ENCODE data around the gene CYTH3.

Gene CYTH3

DNA sequence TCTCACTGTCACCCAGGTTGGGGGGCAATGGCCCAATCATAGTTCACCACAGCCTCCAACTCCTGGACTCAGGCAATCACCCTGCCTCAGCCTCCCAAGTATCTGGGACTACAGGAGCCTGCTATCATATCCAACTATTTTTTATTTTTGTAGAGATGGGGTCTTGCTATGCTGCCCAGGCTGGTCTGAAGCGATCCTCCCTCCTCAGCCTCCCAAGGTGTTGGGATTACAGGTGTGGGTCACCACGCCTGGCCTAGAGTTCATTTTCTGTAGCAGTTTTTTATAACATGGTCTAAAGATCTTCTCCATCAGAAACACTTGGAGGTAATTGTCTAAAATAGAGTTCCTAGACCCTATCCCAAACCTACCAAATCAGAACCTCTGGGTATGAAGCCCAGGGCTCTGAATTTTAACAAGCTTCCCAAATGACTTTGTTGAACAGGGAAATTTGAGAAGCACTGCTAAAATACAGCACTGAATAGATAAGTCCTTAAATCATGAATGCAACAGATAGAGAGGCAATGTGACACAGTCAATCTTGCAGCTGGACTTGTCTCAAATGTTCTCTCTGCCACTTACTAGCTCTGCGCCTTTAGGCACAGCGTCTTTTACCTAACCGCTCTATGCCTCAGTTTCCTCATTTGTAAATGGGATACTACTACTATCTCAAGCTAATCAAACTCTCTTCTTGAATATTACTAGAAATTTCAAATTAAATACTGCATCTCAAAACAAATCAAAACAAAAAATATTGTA, 63.7 kb downstream of the CYTH3 start:
- TF ChIP-seq REST (IDR thresholded peaks at IDR 0.05; ENCODE audit: low read depth) (no peak), FOXM1 (IDR thresholded peaks at IDR 0.05; ENCODE audit: borderline replicate concordance, low read depth) (no peak), ZBTB7A (IDR thresholded peaks at IDR 0.05; ENCODE audit: low read depth) (no peak), TAF1 (IDR thresholded peaks at IDR 0.05; ENCODE audit: low read depth) (no peak), TEAD4 (IDR thresholded peaks at IDR 0.05) (no peak), USF1 (IDR thresholded peaks at IDR 0.05) (no peak), CREB1 (IDR thresholded peaks at IDR 0.05; ENCODE audit: low read depth) (no peak)

- no peak for TF ChIP-seq EGR1 (IDR thresholded peaks at IDR 0.05)
- no peak for TF ChIP-seq TCF12 (IDR thresholded peaks at IDR 0.05; ENCODE audit: low read depth)
- no peak for TF ChIP-seq USF1 (IDR thresholded peaks at IDR 0.05)
- TF ChIP-seq YY1 (IDR thresholded peaks at IDR 0.05; ENCODE audit: low read depth): no peak
- TF ChIP-seq REST (IDR thresholded peaks at IDR 0.05; ENCODE audit: low read depth): no peak
- TF ChIP-seq, protein P1, sequence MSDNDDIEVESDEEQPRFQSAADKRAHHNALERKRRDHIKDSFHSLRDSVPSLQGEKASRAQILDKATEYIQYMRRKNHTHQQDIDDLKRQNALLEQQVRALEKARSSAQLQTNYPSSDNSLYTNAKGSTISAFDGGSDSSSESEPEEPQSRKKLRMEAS (IDR thresholded peaks at IDR 0.05): no peak
- no peak for TF ChIP-seq CREB1 (IDR thresholded peaks at IDR 0.05; ENCODE audit: low read depth)
- TF ChIP-seq NFIC (IDR thresholded peaks at IDR 0.05): no peak
- TF ChIP-seq TEAD4 (IDR thresholded peaks at IDR 0.05): no peak
- TF ChIP-seq ZBTB7A (IDR thresholded peaks at IDR 0.05; ENCODE audit: low read depth): no peak
- no peak for TF ChIP-seq EP300 (IDR thresholded peaks at IDR 0.05; ENCODE audit: borderline replicate concordance)
- TF ChIP-seq FOXM1 (IDR thresholded peaks at IDR 0.05; ENCODE audit: borderline replicate concordance, low read depth): no peak
- no peak for TF ChIP-seq CEBPB (IDR thresholded peaks at IDR 0.05)
- no peak for TF ChIP-seq RAD21 (IDR thresholded peaks at IDR 0.05; ENCODE audit: low read depth)
- TF ChIP-seq TAF1 (IDR thresholded peaks at IDR 0.05; ENCODE audit: low read depth): no peak
These were observed 66.3 kb downstream of the CYTH3 start for GRCh38 chr7:6205971-6206660.

DNA sequence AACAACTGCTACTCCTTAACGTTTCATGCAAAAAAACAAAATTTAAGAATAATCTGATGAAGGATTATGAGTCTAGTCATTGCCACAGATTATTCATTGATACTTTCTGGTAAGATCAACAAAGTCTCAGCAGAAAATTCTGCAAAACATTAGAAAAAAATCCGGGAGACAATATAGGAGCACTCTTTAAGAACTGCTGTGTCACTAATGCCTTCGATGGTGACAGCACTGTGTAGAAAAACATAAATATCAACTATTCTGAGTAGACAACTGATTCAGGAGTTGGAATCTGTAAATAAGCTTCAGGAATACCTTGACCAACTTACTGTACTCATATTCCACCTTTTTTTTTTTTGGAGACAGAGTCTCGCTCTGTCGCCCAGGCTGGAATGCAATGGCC, 69.0 kb downstream of the CYTH3 start:
- no peak for TF ChIP-seq YY1 (IDR thresholded peaks at IDR 0.05; ENCODE audit: low read depth)
- no peak for TF ChIP-seq FOXM1 (IDR thresholded peaks at IDR 0.05; ENCODE audit: borderline replicate concordance, low read depth)
- TF ChIP-seq TCF12 (IDR thresholded peaks at IDR 0.05; ENCODE audit: low read depth): no peak
- TF ChIP-seq TEAD4 (IDR thresholded peaks at IDR 0.05): no peak
- TF ChIP-seq USF1 (IDR thresholded peaks at IDR 0.05): no peak
- no peak for TF ChIP-seq RAD21 (IDR thresholded peaks at IDR 0.05; ENCODE audit: low read depth)
- TF ChIP-seq, protein P1 (IDR thresholded peaks at IDR 0.05): no peak
- TF ChIP-seq TAF1 (IDR thresholded peaks at IDR 0.05; ENCODE audit: low read depth): no peak
- no peak for TF ChIP-seq CREB1 (IDR thresholded peaks at IDR 0.05; ENCODE audit: low read depth)
- no peak for TF ChIP-seq EGR1 (IDR thresholded peaks at IDR 0.05)
- no peak for TF ChIP-seq ZBTB7A (IDR thresholded peaks at IDR 0.05; ENCODE audit: low read depth)

- TF ChIP-seq CEBPB (IDR thresholded peaks at IDR 0.05) (no peak), EGR1 (IDR thresholded peaks at IDR 0.05) (no peak), EP300 (IDR thresholded peaks at IDR 0.05; ENCODE audit: borderline replicate concordance) (no peak)
These were observed 70.3 kb downstream of the CYTH3 start for GRCh38 chr7:6202117-6202516.

- no peak for TF ChIP-seq RAD21 (IDR thresholded peaks at IDR 0.05; ENCODE audit: low read depth)
These were observed 71.5 kb downstream of the CYTH3 start for GRCh38 chr7:6200971-6201370.

Measured in Ishikawa (cell line).